Gastrocnemius medialis (tissue), 4 donors: ENCODE measurements around the gene TEF. TPM values are rescaled to one million over a fixed set of nuclear protein-coding genes. Genes with fewer than 3 reads are reported as not detected.

ENCODE experiments used
- ATAC-seq, 2 donors: fragments of 150-250 bp; one replicate each; pipeline ENCODE4 v1.9.1; 2016
- DNase-seq, 2 donors: peaks; one replicate each; pipeline ENCODE4 v3.0.0-alpha.2; 2019
- H3K27ac ChIP-seq, 4 donors: fragments of 200-600 bp; sonication (generic); 1 replicate in 1 of 4; 2 replicates in 3 of 4; pipeline ENCODE4 v1.5.1; 2016 to 2018; ENCODE audit warnings: mild to moderate bottlenecking in 2 of 4, moderate library complexity in 1 of 4
- H3K27me3 ChIP-seq, 3 donors: fragments of 200-600 bp; sonication (generic) in 2 of 3; 1 replicate in 1 of 3; 2 replicates in 2 of 3; pipeline versions ENCODE4 v1.5.1 to v1.6.0; 2016 to 2019; ENCODE audit warnings: mild to moderate bottlenecking in 1 of 3, moderate library complexity in 1 of 3
- H3K36me3 ChIP-seq, 2 donors: fragments of 200-600 bp; sonication (generic) in 1 of 2; one replicate each; pipeline ENCODE4 v1.5.1; 2017 to 2018
- H3K4me1 ChIP-seq, 2 donors: fragments of 200-600 bp; sonication (generic) in 1 of 2; one replicate each; pipeline ENCODE4 v1.5.1; 2016 to 2017; ENCODE audit warnings: mild to moderate bottlenecking in 2 of 2
- H3K4me3 ChIP-seq, 4 donors: fragments of 200-600 bp; sonication (generic) in 3 of 4; 1 replicate in 1 of 4; 2 replicates in 3 of 4; pipeline ENCODE4 v1.5.1; 2016 to 2019; ENCODE audit warnings: mild to moderate bottlenecking in 2 of 4
- H3K9me3 ChIP-seq, 3 donors: fragments of 200-600 bp; sonication (generic) in 2 of 3; 1 replicate in 1 of 3; 2 replicates in 2 of 3; pipeline ENCODE4 v1.5.1; 2016 to 2019
- CTCF ChIP-seq, 5 experiments: fragments of 450-650 bp in 3 of 5; fragments of 200-600 bp in 2 of 5; sonication (generic) in 2 of 5; IDR thresholded peaks in 4 of 5; conservative IDR thresholded peaks in 1 of 5; 1 replicate in 4 of 5; 2 replicates in 1 of 5; pipeline ENCODE4 v1.5.1; 2016 to 2019; ENCODE audit warnings: antibody characterized with exemption in 5 of 5, mild to moderate bottlenecking in 3 of 5, moderate library complexity in 3 of 5
- POLR2A ChIP-seq, 2 donors: fragments of 450-650 bp; IDR thresholded peaks; one replicate each; pipeline ENCODE4 v1.6.1; 2017; ENCODE audit warnings: antibody characterized with exemption in 2 of 2, mild to moderate bottlenecking in 2 of 2, moderate library complexity in 2 of 2
- in situ Hi-C, 4 donors: fragments of 200-750 bp; cut with MboI; loops; one replicate each; pipeline versions ENCODE4 v1.15.0 to v1.8.0; 2017; ENCODE audit warnings: low sequenced_read_pairs in 4 of 4
- intact Hi-C: fragments of 100-400 bp; cut with DNase I; formaldehyde crosslinking; loops from one replicate; pipeline ENCODE4 v1.15.1; 2023; ENCODE audit warnings: low total_unique reads
- total RNA-seq, 4 donors: library from RNA; depleted of rRNA; stranded (reverse); fragments of >200 nt; gene quantifications; one replicate each; pipeline versions ENCODE4 v1.1.0 to v1.2.3, GENCODE V29; 2016

The TEF gene
- total RNA-seq, 4 donors from 2014 or later: 15.6 to 39.8 (median 19.5) TPM

- H3K4me3 ChIP-seq: no peak overlapping the region
- no peaks in the 10 kb centered on the region for H3K9me3 ChIP-seq
- H3K27ac ChIP-seq: no peak overlapping the region
- intact Hi-C loops (no loop called here), in situ Hi-C loops (no loop called here)
- H3K4me1 ChIP-seq: peaks cover 3 to 12% of the 10 kb centered on the region in 2 donors
- H3K27me3 ChIP-seq: no peaks in the 10 kb centered on the region
- no peak for DNase-seq
- no peak for ATAC-seq
- no peak for TF ChIP-seq CTCF (IDR thresholded peaks at IDR 0.05 in 4 of 5, conservative IDR thresholded peaks at IDR 0.05 in 1 of 5)
- no peak for TF ChIP-seq POLR2A (IDR thresholded peaks at IDR 0.05)
- peaks cover 0 to 85% of the 10 kb centered on the region in 2 donors for H3K36me3 ChIP-seq
Observed at GRCh38 chr22:41345807-41346335, 35.9 kb upstream of the TEF start.

GRCh38 chr22:41347066-41347859 is 34.5 kb upstream of the TEF start:
- in situ Hi-C loops (no loop called here), intact Hi-C loops (no loop called here)
- ATAC-seq (no peak), DNase-seq (no peak)
- Histone ChIP-seq H3K36me3 (peaks cover 0 to 85% of the 10 kb centered on the region in 2 donors), H3K4me3 (no peak overlapping the region), H3K9me3 (no peaks in the 10 kb centered on the region), H3K4me1 (peaks cover 3 to 12% of the 10 kb centered on the region in 2 donors), H3K27me3 (no peaks in the 10 kb centered on the region), H3K27ac (no peak overlapping the region)
- TF ChIP-seq POLR2A (IDR thresholded peaks at IDR 0.05) (no peak), CTCF (IDR thresholded peaks at IDR 0.05 in 4 of 5, conservative IDR thresholded peaks at IDR 0.05 in 1 of 5) (no peak)

- in situ Hi-C loops: no loop called here
- ATAC-seq (no peak), DNase-seq (no peak)
- peaks cover 0 to 91% of the 10 kb centered on the region in 2 donors for H3K36me3 ChIP-seq
- no peaks in the 10 kb centered on the region for H3K9me3 ChIP-seq
- no peak overlapping the region for H3K4me3 ChIP-seq
- intact Hi-C loops: no loop called here
- peaks cover 3 to 12% of the 10 kb centered on the region in 2 donors for H3K4me1 ChIP-seq
- no peak overlapping the region for H3K27ac ChIP-seq
- H3K27me3 ChIP-seq: no peaks in the 10 kb centered on the region
- no peak for TF ChIP-seq CTCF (IDR thresholded peaks at IDR 0.05 in 4 of 5, conservative IDR thresholded peaks at IDR 0.05 in 1 of 5)
- TF ChIP-seq POLR2A (IDR thresholded peaks at IDR 0.05): no peak
Observed at GRCh38 chr22:41348964-41349484, 32.7 kb upstream of the TEF start.

- no peaks in the 10 kb centered on the region for H3K9me3 ChIP-seq
- H3K27me3 ChIP-seq: no peaks in the 10 kb centered on the region
- in situ Hi-C loops (no loop called here), intact Hi-C loops (no loop called here)
- H3K4me1 ChIP-seq: peaks cover 3 to 12% of the 10 kb centered on the region in 2 donors
- H3K27ac ChIP-seq: peak overlapping the region in 3 of 4 donors; percentile 29 to 62 (median 33)
- peaks cover 0 to 91% of the 10 kb centered on the region in 2 donors for H3K36me3 ChIP-seq
- DNase-seq (no peak), ATAC-seq (peak; percentile 17 to 21)
- TF ChIP-seq CTCF (IDR thresholded peaks at IDR 0.05 in 4 of 5, conservative IDR thresholded peaks at IDR 0.05 in 1 of 5) (no peak), POLR2A (IDR thresholded peaks at IDR 0.05) (no peak)
- no peak overlapping the region for H3K4me3 ChIP-seq
Observed at GRCh38 chr22:41350087-41350486, 31.7 kb upstream of the TEF start.
